ENCODE results near the gene ENC1. TPM values are rescaled to one million over a fixed set of nuclear protein-coding genes. Genes with fewer than 3 reads are reported as not detected.
A peak's percentile ranks its signal among the peaks of the same experiment; 100 is the strongest.

The ENC1 gene
- total and polyA plus RNA-seq, 2 of the 8 experiments (the other 6 are each of a cell fraction or from before 2014, with no cell fraction given), result 5.5 to 13.2 TPM

GRCh38 chr5:74630453-74631066, 10.0 kb downstream of the ENC1 start:
- FAIRE-seq (no peak), DNase-seq (ENCODE audit: low read depth in 1 of 2, low spot score in 2 of 2) (no peak)
- no peaks in the 10 kb centered on the region for H3K79me2 ChIP-seq (ENCODE audit: control insufficient read depth in 1 of 2, insufficient read depth in 2 of 2, low read length in 2 of 2)
- POLR2A ChIA-PET (ENCODE audit: partially characterized antibody), result interaction anchor here (3.2 kb wide), 1 partner anchor 10 kb away, joined by 24 read pairs; the partner anchor contains the start of gene ENC1
- H3K56ac ChIP-seq (replicated peaks; ENCODE audit: insufficient read length, low read depth, low read length), result no peak overlapping the region
- H3K18ac ChIP-seq (ENCODE audit: extremely low read depth, low read length), result no peak overlapping the region
- peak overlapping the region; percentile 76; the same call in 1 of the 2 replicates for H2BK5ac ChIP-seq (ENCODE audit: low read depth, low read length)
- no peak overlapping the region; a peak in 1 of 7 replicates for H3K9ac ChIP-seq (replicated peaks in 1 of 4; ENCODE audit: extremely low read depth in 1 of 4, low read depth in 3 of 4, low read length in 3 of 4)
- no peak overlapping the region for H2AFZ ChIP-seq (ENCODE audit: low read length)
- no peaks in the 10 kb centered on the region for H3K9me3 ChIP-seq (ENCODE audit: insufficient read depth in 2 of 2, low read depth in 1 of 2, low read length in 1 of 2)
- no peak overlapping the region for H4K5ac ChIP-seq (ENCODE audit: insufficient read length, low read depth, low read length)
- H2BK15ac ChIP-seq (ENCODE audit: low read length), result peak overlapping the region; percentile 62; the same call in 1 of the 2 replicates
- H3K27ac ChIP-seq (ENCODE audit: low read depth, low read length), result no peak overlapping the region
- peak overlapping the region; percentile 44; the same call in 1 of the 2 replicates for H2BK12ac ChIP-seq (ENCODE audit: low read depth, low read length)
- no peaks in the 10 kb centered on the region for H3K79me1 ChIP-seq (ENCODE audit: low read depth, low read length)
- no peak overlapping the region for H4K8ac ChIP-seq (ENCODE audit: extremely low read depth, insufficient read depth, low read length)
- peaks cover 1% of the 10 kb centered on the region; the same call in 1 of the 2 replicates for H3K23me2 ChIP-seq (ENCODE audit: low read depth, low read length)
- CTCF ChIA-PET (ENCODE audit: partially characterized antibody), result interaction anchor here (0.7 to 1.2 kb wide), 4 partner anchors 14 to 579 kb away, joined by 3 to 4 read pairs (median 4); no protein-coding TSS in a partner anchor
- no peak overlapping the region for H2BK120ac ChIP-seq (replicated peaks; ENCODE audit: low read depth, low read length)
- H3K14ac ChIP-seq (ENCODE audit: insufficient read length), result no peak overlapping the region
- H2BK20ac ChIP-seq (ENCODE audit: low read length), result no peak overlapping the region
- H3K27me3 ChIP-seq (replicated peaks in 1 of 4; ENCODE audit: control insufficient read depth in 3 of 4, extremely low read depth in 1 of 4, insufficient read depth in 3 of 4, low read length in 3 of 4), result peaks cover 0 to 2% (median 0%) of the 10 kb centered on the region in 4 experiments; a peak in 1 of 7 replicates
- H2AK5ac ChIP-seq (ENCODE audit: low read depth, low read length), result no peak overlapping the region
- H3K4me2 ChIP-seq (ENCODE audit: insufficient read depth in 1 of 2, low read depth in 2 of 2, low read length in 2 of 2), result peak overlapping the region in 1 of 2 experiments; percentile 51; a peak in 2 of 4 replicates
- WGBS, 2 experiments (ENCODE audit: extremely low coverage in 1 of 2, insufficient coverage in 1 of 2, insufficient read length in 1 of 2, insufficient replicate concordance in 2 of 2, low coverage in 1 of 2, low lambda C conversion rate in 2 of 2, missing lambda C conversion rate in 1 of 2), result 82% methylated on average over 7 of the region's 7 CpGs; no CpG with 5 or more reads in 1 of the 2 experiments
- peaks cover 0 to 3% of the 10 kb centered on the region in 2 experiments for H4K20me1 ChIP-seq (replicated peaks in 1 of 2; ENCODE audit: control insufficient read depth in 1 of 2, insufficient read depth in 2 of 2, low read length in 2 of 2)
- peaks cover 0 to 4% (median 2%) of the 10 kb centered on the region in 4 experiments; a peak in 1 of 8 replicates for H3K36me3 ChIP-seq (ENCODE audit: control insufficient read depth in 2 of 4, insufficient read depth in 4 of 4, low read length in 3 of 4)
- H3K4me1 ChIP-seq (replicated peaks in 1 of 4; ENCODE audit: control insufficient read depth in 3 of 4, insufficient read depth in 4 of 4, low read length in 3 of 4), result peaks cover 2 to 20% (median 15%) of the 10 kb centered on the region in 4 experiments
- peak overlapping the region; percentile 44 for H3K4ac ChIP-seq (replicated peaks; ENCODE audit: insufficient read length, low read depth, low read length)
- H3K23ac ChIP-seq (ENCODE audit: insufficient read length), result no peak overlapping the region
- no peak overlapping the region for H3K4me3 ChIP-seq (ENCODE audit: extremely low read depth in 1 of 4, insufficient read depth in 2 of 4, low read depth in 3 of 4, low read length in 4 of 4)
- peak overlapping the region; percentile 40 for H4K91ac ChIP-seq (replicated peaks; ENCODE audit: insufficient read length, low read length)
- TF ChIP-seq NANOG (IDR thresholded peaks at IDR 0.05; ENCODE audit: insufficient read depth, low read depth, low read length, poor library complexity, severe bottlenecking) (no peak), RNF2 (IDR thresholded peaks at IDR 0.05; ENCODE audit: borderline replicate concordance, low read depth, low read length, missing control alignments, poor library complexity, severe bottlenecking) (no peak), SAP30 (IDR thresholded peaks at IDR 0.05; ENCODE audit: insufficient read depth, insufficient replicate concordance, low read length) (no peak), BRCA1 (IDR thresholded peaks at IDR 0.05; ENCODE audit: low read depth, low read length) (no peak), CBX8 (IDR thresholded peaks at IDR 0.05; ENCODE audit: borderline replicate concordance, low read depth, low read length) (no peak), ASH2L (IDR thresholded peaks at IDR 0.05; ENCODE audit: low read length) (no peak), SP1 (IDR thresholded peaks at IDR 0.05; ENCODE audit: low read depth, low read length) (no peak), EP300 (IDR thresholded peaks at IDR 0.05; ENCODE audit: borderline replicate concordance in 1 of 2, low read depth in 2 of 2, low read length in 2 of 2) (no peak), ATF2 (IDR thresholded peaks at IDR 0.05; ENCODE audit: low read length) (no peak)
